ENCODE measurements around the gene MRPL58.
A peak's percentile ranks its signal among the peaks of the same experiment; 100 is the strongest.
"Not testable (repeated sequence)": the region's sequence is repeated elsewhere in the genome, so short reads cannot be mapped to it uniquely, and the experiment has no call there.

The MRPL58 gene

DNA sequence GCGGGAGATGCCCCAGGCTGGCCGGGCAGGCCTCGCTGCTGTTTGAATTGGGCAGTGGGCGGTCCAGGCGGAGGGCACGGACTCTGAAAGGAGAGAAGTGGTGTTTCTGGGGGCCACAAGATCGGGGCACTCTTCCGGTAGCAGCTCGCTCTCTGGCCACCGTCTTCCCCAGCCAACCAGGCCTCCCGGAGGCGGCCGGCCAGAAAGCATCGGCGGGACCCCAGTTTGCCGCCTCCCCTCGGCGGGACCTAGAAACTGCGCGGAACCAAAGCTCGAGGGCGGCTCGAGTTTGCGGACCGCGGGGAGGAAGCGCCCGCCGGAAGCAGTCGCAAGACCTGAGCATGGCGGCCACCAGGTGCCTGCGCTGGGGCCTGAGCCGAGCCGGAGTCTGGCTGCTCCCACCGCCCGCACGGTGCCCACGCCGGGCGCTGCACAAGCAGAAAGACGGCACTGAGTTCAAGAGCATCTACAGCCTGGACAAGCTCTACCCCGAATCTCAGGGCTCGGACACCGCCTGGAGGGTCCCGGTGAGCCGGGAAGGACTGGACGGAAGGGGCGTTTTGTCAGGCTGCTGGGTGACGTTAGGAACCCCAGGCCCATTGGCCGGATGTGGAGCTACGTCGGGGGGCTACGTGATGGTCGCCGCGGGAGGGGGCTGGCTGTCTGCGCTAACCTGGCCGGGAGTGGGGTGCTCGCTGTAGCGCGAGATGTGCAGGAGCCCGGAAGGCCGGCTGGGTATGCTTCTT is at the start of gene MRPL58:
TSS of gene MRPL58 (plus strand) at position 325 of the 746 bp plus-strand sequence. CDS start at position 342, 17 bp downstream.
- H3K36me3 Mint-ChIP-seq (ENCODE audit: low read depth): peaks cover 9% of the 10 kb centered on the region
- peak within 1 kb of the TSS; percentile 86 for H3K4me3 Mint-ChIP-seq
- no peaks in the 10 kb centered on the region for H3K27me3 Mint-ChIP-seq
- no peaks in the 10 kb centered on the region for H3K9me3 Mint-ChIP-seq
- peak within 1 kb of the TSS; percentile 88 for H3K27ac Mint-ChIP-seq
- ATAC-seq (peak; percentile 92), DNase-seq (peak; percentile 87)
- H3K4me1 Mint-ChIP-seq: peaks cover 35% of the 10 kb centered on the region

GRCh38 chr17:74963656-74964055 is 48.8 kb upstream of the MRPL58 start:
- peaks cover 5% of the 10 kb centered on the region for H3K4me1 Mint-ChIP-seq
- DNase-seq (no peak), ATAC-seq (no peak)
- H3K27me3 Mint-ChIP-seq: no peaks in the 10 kb centered on the region
- no peak overlapping the region for H3K27ac Mint-ChIP-seq
- H3K9me3 Mint-ChIP-seq: no peaks in the 10 kb centered on the region
- H3K36me3 Mint-ChIP-seq (ENCODE audit: low read depth): no peaks in the 10 kb centered on the region
- no peak overlapping the region for H3K4me3 Mint-ChIP-seq

- Mint-ChIP-seq H3K9me3 (no peaks in the 10 kb centered on the region), H3K4me1 (peaks cover 5% of the 10 kb centered on the region), H3K27ac (no peak overlapping the region), H3K36me3 (ENCODE audit: low read depth) (no peaks in the 10 kb centered on the region), H3K4me3 (no peak overlapping the region), H3K27me3 (no peaks in the 10 kb centered on the region)
- DNase-seq: no peak
- ATAC-seq: no peak
These were observed 48.2 kb upstream of the MRPL58 start for GRCh38 chr17:74964246-74964761.

DNA sequence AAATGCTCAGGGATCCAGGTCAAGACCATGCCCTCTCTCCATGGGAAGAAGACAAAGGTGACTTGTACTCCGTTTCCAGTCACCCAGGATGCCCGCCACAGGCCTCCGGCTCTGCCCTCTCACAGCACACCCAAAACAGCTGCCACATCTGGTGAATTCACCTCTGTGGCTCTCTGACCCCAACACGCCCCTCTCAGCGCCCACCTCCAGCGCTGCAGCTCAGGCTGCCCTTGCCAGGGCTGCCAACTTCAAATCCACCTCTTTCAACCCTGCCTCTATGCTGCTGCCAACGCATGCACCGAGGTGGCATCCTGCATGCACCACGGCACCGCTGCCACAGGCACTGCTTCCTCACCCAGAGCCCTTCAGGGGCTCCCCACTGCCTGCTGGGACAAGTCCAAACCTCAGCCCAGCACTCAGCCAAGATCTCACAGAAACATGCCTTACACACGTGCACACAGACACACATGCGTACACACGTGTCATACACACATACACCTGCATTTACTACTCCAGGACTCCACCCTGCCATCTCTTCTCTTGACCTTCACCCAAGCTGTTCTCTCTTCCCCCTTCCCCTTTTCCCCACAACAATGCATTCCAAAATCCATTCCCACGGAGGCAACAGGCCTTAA is 47.4 kb upstream of the MRPL58 start:
- Mint-ChIP-seq H3K9me3 (no peaks in the 10 kb centered on the region), H3K36me3 (ENCODE audit: low read depth) (no peaks in the 10 kb centered on the region), H3K4me1 (peaks cover 5% of the 10 kb centered on the region), H3K27me3 (no peaks in the 10 kb centered on the region), H3K27ac (no peak overlapping the region), H3K4me3 (no peak overlapping the region)
- ATAC-seq: no peak
- no peak for DNase-seq

GRCh38 chr17:74968361-74968780 is 44.1 kb upstream of the MRPL58 start:
- H3K27ac Mint-ChIP-seq: no peak overlapping the region
- peaks cover 5% of the 10 kb centered on the region for H3K4me1 Mint-ChIP-seq
- H3K27me3 Mint-ChIP-seq: peaks cover 11% of the 10 kb centered on the region
- DNase-seq (no peak), ATAC-seq (no peak)
- no peaks in the 10 kb centered on the region for H3K36me3 Mint-ChIP-seq (ENCODE audit: low read depth)
- no peak overlapping the region for H3K4me3 Mint-ChIP-seq
- H3K9me3 Mint-ChIP-seq: no peaks in the 10 kb centered on the region

- H3K4me1 Mint-ChIP-seq; H3K9me3 Mint-ChIP-seq; H3K4me3 Mint-ChIP-seq; DNase-seq; ATAC-seq; H3K27ac Mint-ChIP-seq; H3K36me3 Mint-ChIP-seq (ENCODE audit: low read depth): not testable (repeated sequence)
- peaks cover 12% of the 10 kb centered on the region for H3K27me3 Mint-ChIP-seq
These were observed 43.0 kb upstream of the MRPL58 start for GRCh38 chr17:74969501-74969900.

- Mint-ChIP-seq H3K4me1 (peaks cover 5% of the 10 kb centered on the region), H3K36me3 (ENCODE audit: low read depth) (no peaks in the 10 kb centered on the region), H3K4me3 (no peak overlapping the region), H3K27ac (no peak overlapping the region), H3K27me3 (peaks cover 15% of the 10 kb centered on the region), H3K9me3 (no peaks in the 10 kb centered on the region)
- no peak for ATAC-seq
- DNase-seq: no peak
These were observed 42.1 kb upstream of the MRPL58 start for GRCh38 chr17:74970395-74970794.

GRCh38 chr17:74971069-74971841 is 41.2 kb upstream of the MRPL58 start:
- Mint-ChIP-seq H3K4me1 (peaks cover 5% of the 10 kb centered on the region), H3K4me3 (peak overlapping the region; percentile 38), H3K36me3 (ENCODE audit: low read depth) (no peaks in the 10 kb centered on the region), H3K27ac (no peak overlapping the region), H3K9me3 (no peaks in the 10 kb centered on the region), H3K27me3 (peaks cover 18% of the 10 kb centered on the region)
- no peak for ATAC-seq
- DNase-seq: no peak

GRCh38 chr17:74971842-74972106 is 40.7 kb upstream of the MRPL58 start:
- H3K9me3 Mint-ChIP-seq: no peaks in the 10 kb centered on the region
- H3K36me3 Mint-ChIP-seq (ENCODE audit: low read depth): no peaks in the 10 kb centered on the region
- H3K4me1 Mint-ChIP-seq: peaks cover 5% of the 10 kb centered on the region
- H3K27me3 Mint-ChIP-seq: peaks cover 18% of the 10 kb centered on the region
- no peak for DNase-seq
- no peak for ATAC-seq
- no peak overlapping the region for H3K27ac Mint-ChIP-seq
- H3K4me3 Mint-ChIP-seq: peak overlapping the region; percentile 38

DNA sequence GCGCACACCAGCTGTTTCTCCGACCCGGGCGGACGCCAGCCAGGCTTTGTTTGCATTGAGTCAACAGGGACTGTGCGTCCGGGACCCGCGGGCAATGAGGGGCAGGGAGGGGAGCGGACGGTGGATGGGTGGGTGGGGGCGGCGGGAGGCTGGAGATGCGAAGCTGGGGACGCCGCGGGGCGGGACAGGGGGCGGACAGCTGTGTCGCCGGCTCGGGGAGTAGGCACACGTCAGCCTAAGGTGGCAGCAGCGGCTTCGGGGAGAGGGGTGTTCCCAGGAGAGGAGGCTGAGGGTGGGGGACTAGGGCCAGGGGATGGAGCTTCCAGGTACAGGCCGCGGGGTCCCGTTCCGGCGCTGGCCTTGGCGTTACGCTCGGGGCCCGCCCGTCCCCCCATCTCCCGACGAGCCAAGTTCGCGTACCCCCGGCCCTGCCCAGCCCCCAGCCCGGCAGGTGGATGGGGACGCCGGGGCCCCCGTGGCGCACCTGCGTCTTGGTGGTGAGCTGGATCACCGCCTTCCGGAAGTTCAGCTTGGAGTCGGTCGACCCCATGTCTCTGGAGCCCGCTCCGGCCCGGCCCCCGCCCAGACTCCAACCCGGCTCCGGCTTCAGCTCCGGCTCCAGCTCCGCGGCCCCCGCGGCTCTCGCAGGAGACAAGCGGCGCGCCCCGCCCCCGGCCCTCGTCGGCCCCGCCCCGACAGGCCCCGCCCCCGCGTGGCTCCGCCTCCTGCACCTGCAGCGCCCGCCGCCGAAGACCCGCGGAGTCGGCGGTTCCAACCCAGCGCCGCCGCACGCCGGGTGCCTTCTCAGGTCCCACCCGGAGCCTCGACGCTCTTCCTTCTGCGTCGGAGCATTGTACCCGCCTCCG is 40.1 kb upstream of the MRPL58 start, which contains the start of gene HID1:
TSS of gene HID1 (minus strand) at position 653 of the 866 bp plus-strand sequence. CDS start at position 550, 103 bp downstream.
- Mint-ChIP-seq H3K4me1 (peaks cover 5% of the 10 kb centered on the region), H3K27me3 (peaks cover 18% of the 10 kb centered on the region), H3K4me3 (peak within 1 kb of the TSS; percentile 75), H3K27ac (no peak within 1 kb of the TSS), H3K9me3 (no peaks in the 10 kb centered on the region), H3K36me3 (ENCODE audit: low read depth) (no peaks in the 10 kb centered on the region)
- DNase-seq: peak; percentile 79
- ATAC-seq: peak; percentile 78

GRCh38 chr17:74972973-74973328 is 39.5 kb upstream of the MRPL58 start:
- H3K27ac Mint-ChIP-seq: no peak overlapping the region
- ATAC-seq (no peak), DNase-seq (no peak)
- H3K9me3 Mint-ChIP-seq: no peaks in the 10 kb centered on the region
- H3K4me1 Mint-ChIP-seq: peaks cover 5% of the 10 kb centered on the region
- H3K4me3 Mint-ChIP-seq: peak overlapping the region; percentile 75
- H3K36me3 Mint-ChIP-seq (ENCODE audit: low read depth): no peaks in the 10 kb centered on the region
- H3K27me3 Mint-ChIP-seq: peaks cover 18% of the 10 kb centered on the region

DNA sequence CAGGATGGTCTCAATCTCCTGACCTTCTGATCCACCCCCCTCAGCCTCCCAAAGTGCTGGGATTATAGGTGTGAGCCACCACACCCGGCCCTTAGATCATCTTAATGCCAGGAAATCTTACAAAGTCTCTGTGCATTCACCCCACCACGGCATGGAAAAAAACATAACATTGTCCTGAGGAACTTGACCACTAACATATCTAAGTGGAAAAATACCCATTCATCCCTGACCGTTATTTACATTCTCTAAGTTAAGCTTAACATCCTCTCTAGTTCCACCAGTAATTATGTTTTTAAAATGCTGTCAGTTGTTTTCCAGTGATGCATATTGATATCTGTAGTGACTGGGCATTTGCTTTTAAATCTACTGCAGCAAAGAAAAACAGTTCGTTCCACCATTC is 36.5 kb upstream of the MRPL58 start:
- Mint-ChIP-seq H3K27me3 (peaks cover 27% of the 10 kb centered on the region), H3K4me1 (peaks cover 5% of the 10 kb centered on the region), H3K4me3 (no peak overlapping the region), H3K27ac (no peak overlapping the region), H3K9me3 (no peaks in the 10 kb centered on the region), H3K36me3 (ENCODE audit: low read depth) (no peaks in the 10 kb centered on the region)
- ATAC-seq (no peak), DNase-seq (no peak)

GRCh38 chr17:74977802-74978201 is 34.7 kb upstream of the MRPL58 start:
- no peaks in the 10 kb centered on the region for H3K9me3 Mint-ChIP-seq
- ATAC-seq: no peak
- H3K27ac Mint-ChIP-seq: no peak overlapping the region
- H3K4me3 Mint-ChIP-seq: no peak overlapping the region
- no peaks in the 10 kb centered on the region for H3K36me3 Mint-ChIP-seq (ENCODE audit: low read depth)
- no peak for DNase-seq
- peaks cover 26% of the 10 kb centered on the region for H3K27me3 Mint-ChIP-seq
- peaks cover 15% of the 10 kb centered on the region for H3K4me1 Mint-ChIP-seq

DNA sequence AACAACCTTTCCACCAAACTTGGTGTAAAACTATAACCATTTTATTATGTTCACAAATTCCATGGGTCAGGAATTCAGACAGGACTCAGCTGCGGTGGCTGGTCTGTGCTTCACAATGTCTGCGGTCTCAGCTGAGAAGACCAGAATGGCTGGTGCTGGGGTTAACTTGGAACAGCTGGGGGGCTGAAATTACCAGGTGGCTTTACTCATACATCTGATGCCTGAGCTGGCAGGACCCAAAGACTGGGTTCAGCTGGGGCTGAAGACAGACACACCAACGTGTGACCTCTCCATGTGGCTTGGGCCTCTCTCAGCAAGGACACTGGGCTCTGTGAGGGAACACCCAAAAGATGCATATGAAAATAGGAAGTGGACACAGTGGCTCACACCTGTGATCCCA is 34.2 kb upstream of the MRPL58 start:
- ATAC-seq: no peak
- peaks cover 11% of the 10 kb centered on the region for H3K4me1 Mint-ChIP-seq

More for the DNA sequence above, 34.2 kb upstream of the MRPL58 start:
- Mint-ChIP-seq H3K27ac (no peak overlapping the region), H3K9me3 (no peaks in the 10 kb centered on the region), H3K27me3 (peaks cover 21% of the 10 kb centered on the region), H3K36me3 (ENCODE audit: low read depth) (no peaks in the 10 kb centered on the region), H3K4me3 (no peak overlapping the region)
- DNase-seq: no peak
